MG63 (cell line): ENCODE data around the gene METTL15. TPM values are rescaled to one million over a fixed set of nuclear protein-coding genes. Genes with fewer than 3 reads are reported as not detected.
"Not testable (repeated sequence)": the region's sequence is repeated elsewhere in the genome, so short reads cannot be mapped to it uniquely, and the experiment has no call there.

Source experiments
- DNase-seq: peaks from one replicate; pipeline ENCODE4 v3.0.0-alpha.2; 2020
- H3K27me3 ChIP-seq: fragments of 250-450 bp; sonication (Bioruptor Pico); 2 replicates; pipeline ENCODE4 v1.5.1; 2020; ENCODE audit warnings: mild to moderate bottlenecking, moderate library complexity
- H3K36me3 ChIP-seq: fragments of 250-450 bp; sonication (Bioruptor Pico); 2 replicates; pipeline ENCODE4 v1.5.1; 2020; ENCODE audit warnings: mild to moderate bottlenecking, moderate library complexity
- H3K4me3 ChIP-seq: fragments of 250-450 bp; sonication (Bioruptor Pico); 2 replicates; pipeline ENCODE4 v1.5.1; 2020; ENCODE audit warnings: mild to moderate bottlenecking, moderate library complexity
- H3K9me3 ChIP-seq: fragments of 250-450 bp; sonication (Bioruptor Pico); 2 replicates; pipeline ENCODE4 v1.5.1; 2020; ENCODE audit warnings: mild to moderate bottlenecking, moderate library complexity
- total RNA-seq: library from RNA; depleted of rRNA; stranded (reverse); fragments of >200 nt; shearing (Covaris generic); gene quantifications from 2 replicates; pipeline ENCODE4 v1.2.3, GENCODE V29; 2014; ENCODE audit warnings: low replicate concordance

The METTL15 gene
- total RNA-seq, 1 experiment from 2014 or later: 20.6 TPM

DNA sequence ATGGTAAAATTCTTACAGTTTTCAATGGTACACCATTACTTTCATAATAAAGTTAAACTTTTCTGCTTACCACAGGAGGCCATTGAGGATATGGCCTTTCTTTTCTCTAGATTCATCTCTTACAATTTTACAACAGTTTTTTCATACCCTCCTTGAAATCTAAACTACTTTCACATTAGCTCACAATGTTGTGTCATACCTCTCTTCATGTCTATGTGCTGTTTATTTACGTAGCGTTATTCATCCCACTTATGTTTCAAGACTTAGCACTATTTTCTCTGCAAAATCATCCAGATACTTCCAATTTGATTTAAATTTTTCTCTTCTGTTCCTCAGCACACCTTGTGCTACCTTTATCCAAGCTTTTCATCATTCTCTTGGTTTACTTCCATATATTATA, 123.3 kb downstream of the METTL15 start:
- Histone ChIP-seq H3K36me3 (peaks cover 8% of the 10 kb centered on the region), H3K27me3 (no peaks in the 10 kb centered on the region), H3K4me3 (no peak overlapping the region), H3K9me3 (peaks cover 9% of the 10 kb centered on the region)
- DNase-seq: no peak

DNA sequence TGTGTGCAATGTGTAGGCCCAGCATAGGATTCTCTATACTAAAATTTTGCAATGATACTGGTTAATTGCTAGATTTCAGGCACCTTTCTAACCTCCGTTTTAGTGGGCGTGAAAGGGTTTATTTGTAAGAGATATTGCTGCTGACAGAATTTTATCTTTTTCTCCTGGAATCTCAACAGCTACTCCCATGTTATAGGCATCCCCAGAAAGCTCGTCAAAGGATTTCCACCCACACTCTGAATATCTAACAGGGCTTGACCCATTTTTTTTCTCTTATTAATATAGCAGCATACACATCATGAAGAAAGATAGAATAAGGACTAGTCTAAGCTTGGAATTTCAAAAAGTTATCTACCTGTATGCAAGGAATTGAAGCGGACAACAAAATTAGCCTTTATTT, 124.5 kb downstream of the METTL15 start:
- H3K9me3 ChIP-seq: peaks cover 9% of the 10 kb centered on the region

DNA sequence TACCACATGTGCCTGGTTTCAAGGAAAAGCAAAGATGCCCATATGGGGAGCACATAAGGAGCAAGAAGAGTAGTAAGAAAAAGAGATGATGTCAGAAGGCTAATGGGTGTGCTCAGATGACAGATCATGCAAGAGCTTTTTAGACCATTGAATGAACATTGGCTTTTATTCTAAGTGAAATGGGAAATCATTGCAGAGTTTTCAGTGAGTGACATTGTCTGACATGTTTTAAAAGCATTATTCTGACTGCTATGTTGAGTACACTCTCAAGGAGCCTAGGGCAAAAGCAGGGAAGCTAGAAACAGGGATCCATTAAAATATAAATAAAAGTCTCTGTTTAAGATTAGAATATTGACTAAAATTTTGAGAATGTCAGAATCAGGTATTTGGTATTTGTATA, 133.6 kb downstream of the METTL15 start:
- peaks cover 2% of the 10 kb centered on the region; the same call in 1 of the 2 replicates for H3K36me3 ChIP-seq
- no peaks in the 10 kb centered on the region for H3K27me3 ChIP-seq
- H3K9me3 ChIP-seq: no peaks in the 10 kb centered on the region
- no peak overlapping the region for H3K4me3 ChIP-seq
- no peak for DNase-seq

More for the DNA sequence above, 124.5 kb downstream of the METTL15 start:
- DNase-seq: no peak
- H3K4me3 ChIP-seq: no peak overlapping the region
- H3K27me3 ChIP-seq: no peaks in the 10 kb centered on the region
- H3K36me3 ChIP-seq: peaks cover 8% of the 10 kb centered on the region

DNA sequence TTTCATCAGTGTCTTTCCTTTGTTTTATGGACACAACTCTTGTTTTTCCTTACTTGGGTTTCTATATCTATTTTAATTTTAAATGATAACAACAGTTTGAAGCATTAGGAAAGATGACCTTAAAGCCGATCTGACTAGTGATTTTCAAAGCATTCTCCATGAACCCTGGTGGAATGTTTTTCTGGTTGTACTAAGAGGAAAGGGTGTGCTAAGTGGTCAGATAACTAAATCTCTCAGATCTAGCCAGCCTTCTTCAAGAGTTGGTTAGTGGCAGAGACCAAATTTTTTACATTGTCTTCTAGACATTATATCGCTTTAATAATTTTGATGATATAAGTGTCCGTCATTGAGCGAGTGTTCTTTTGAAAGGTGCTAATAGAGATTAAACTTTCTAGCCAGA, 134.4 kb downstream of the METTL15 start:
- Histone ChIP-seq H3K4me3 (no peak overlapping the region), H3K27me3 (no peaks in the 10 kb centered on the region), H3K9me3 (no peaks in the 10 kb centered on the region), H3K36me3 (peaks cover 2% of the 10 kb centered on the region; the same call in 1 of the 2 replicates)
- DNase-seq: no peak

DNA sequence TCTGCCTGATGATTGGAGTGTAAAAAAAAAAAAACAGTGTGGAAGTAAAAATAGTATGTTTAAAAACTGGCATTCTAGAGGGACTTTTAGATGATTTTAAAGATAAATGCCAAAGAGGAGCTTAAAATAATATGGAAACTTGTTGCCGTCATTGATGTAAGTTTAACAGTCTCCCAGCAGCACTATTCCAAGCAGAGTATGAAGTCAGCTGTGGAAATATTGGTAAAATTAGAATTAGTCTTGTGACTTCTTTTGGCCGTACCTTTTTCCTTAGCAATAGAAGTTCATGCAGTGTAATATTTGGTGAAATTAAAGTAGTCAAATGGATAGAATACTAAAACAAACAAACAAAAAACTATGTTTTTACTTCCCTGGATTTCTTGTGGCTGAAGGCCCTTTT, 134.9 kb downstream of the METTL15 start:
- Histone ChIP-seq H3K27me3 (no peaks in the 10 kb centered on the region), H3K36me3 (peaks cover 2% of the 10 kb centered on the region; the same call in 1 of the 2 replicates), H3K4me3 (no peak overlapping the region), H3K9me3 (no peaks in the 10 kb centered on the region)
- DNase-seq: no peak

DNA sequence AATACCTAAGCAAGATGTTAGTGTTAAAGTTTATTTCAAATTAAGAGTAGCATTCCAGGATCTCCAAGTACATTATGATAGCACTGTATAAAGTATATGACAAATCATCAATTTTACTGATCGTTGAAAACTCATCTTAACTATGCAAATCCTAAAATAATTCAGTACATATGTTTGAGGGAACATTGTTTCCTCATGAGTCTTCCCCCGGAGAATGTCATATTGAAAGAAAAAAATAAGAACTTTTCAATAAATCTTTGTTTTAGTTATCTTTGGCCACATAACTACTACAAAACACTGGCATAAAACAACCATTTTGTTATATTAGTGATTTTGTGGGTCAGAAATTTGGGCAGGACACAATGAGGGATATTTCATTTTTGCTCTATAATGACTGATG, 135.4 kb downstream of the METTL15 start:
- H3K4me3 ChIP-seq: no peak overlapping the region
- peaks cover 2% of the 10 kb centered on the region; the same call in 1 of the 2 replicates for H3K36me3 ChIP-seq
- H3K9me3 ChIP-seq: no peaks in the 10 kb centered on the region
- no peaks in the 10 kb centered on the region for H3K27me3 ChIP-seq
- no peak for DNase-seq

DNA sequence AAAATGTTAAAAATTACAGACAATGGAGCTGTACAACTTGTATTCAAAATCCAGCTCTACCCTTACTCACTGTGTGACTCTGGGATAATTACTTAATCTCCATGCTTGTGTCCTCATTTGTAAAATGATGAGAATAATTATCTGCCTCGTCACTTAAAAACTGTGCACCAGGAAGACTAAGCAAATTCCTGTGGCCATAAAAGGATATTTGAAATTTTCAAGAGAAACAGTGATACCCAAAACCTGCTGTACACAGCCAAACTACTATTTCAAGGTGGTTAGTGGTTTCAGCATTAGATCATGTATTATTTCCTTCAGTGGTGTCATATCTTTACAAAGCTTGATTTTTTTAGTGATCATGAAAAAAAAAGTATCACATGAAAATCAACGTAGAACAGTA, 136.9 kb downstream of the METTL15 start:
- no peak for DNase-seq
- peaks cover 2% of the 10 kb centered on the region; the same call in 1 of the 2 replicates for H3K36me3 ChIP-seq

DNA sequence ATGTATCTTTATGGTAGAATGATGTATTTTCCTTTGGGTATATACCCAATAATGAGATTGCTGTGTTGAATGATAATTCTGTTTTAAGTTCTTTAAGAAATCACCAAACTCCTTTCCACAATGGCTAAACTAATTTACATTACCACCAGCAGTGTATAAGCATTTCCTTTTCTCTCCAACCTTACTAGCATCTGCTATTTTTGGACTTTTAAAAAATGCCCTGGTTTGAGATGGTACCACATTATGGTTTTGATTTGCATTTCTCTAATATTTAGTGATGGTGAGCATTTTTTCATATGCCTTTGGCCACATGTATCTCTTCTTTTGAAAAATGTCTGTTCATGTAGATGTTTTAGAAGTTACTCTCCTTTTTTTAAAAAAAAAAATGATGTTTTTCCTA, 142.0 kb downstream of the METTL15 start:
- Histone ChIP-seq H3K9me3 (peaks cover 7% of the 10 kb centered on the region; the same call in 1 of the 2 replicates), H3K4me3 (no peak overlapping the region), H3K27me3 (no peaks in the 10 kb centered on the region), H3K36me3 (peaks cover 2% of the 10 kb centered on the region; the same call in 1 of the 2 replicates)
- DNase-seq: no peak

More for the DNA sequence above, 136.9 kb downstream of the METTL15 start:
- Histone ChIP-seq H3K9me3 (peaks cover 2% of the 10 kb centered on the region; the same call in 1 of the 2 replicates), H3K4me3 (no peak overlapping the region), H3K27me3 (no peaks in the 10 kb centered on the region)

DNA sequence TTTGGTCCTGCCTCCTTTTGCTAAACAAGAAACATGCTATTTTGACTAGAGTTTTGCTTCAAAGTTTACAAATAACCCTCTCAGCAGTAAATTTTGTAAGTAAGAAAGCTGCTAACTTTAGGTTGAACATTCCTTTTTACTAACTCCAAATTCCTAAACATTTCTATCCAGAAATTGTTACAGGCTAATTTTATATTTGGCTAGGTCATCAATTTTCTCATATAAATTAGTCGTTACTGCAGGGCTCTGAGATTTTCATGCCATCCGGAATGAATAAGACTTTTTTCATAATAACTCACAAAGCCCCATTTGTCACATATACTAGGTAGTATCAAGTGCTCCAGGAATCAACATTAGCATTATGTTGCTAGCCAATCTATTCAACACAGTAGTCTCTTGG, 143.1 kb downstream of the METTL15 start:
- Histone ChIP-seq H3K36me3 (peaks cover 5% of the 10 kb centered on the region; the same call in 1 of the 2 replicates), H3K9me3 (peaks cover 15% of the 10 kb centered on the region), H3K4me3 (no peak overlapping the region), H3K27me3 (no peaks in the 10 kb centered on the region)
- DNase-seq: no peak

DNA sequence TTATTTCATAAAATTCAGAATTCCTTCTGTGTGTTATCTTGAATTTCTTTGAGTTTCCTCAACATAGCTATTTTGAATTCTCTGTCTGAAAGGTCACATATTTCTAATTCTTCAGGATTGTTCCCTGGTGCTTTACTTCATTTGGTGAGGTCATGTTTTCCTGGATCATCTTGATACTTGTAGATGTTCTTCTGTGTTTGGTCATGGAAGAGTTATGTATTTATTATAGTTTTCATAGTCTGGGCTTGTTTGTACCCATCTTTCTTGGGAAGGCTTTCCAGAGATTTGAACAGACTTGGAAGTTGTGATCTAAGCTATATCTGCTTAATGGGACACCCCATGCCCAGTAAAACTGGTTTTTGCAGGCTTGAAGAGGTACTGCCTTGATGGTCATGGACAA, 149.6 kb downstream of the METTL15 start:
- Histone ChIP-seq H3K27me3 (no peaks in the 10 kb centered on the region), H3K9me3 (peaks cover 28% of the 10 kb centered on the region), H3K36me3 (peaks cover 13% of the 10 kb centered on the region; the same call in 1 of the 2 replicates), H3K4me3 (no peak overlapping the region)
- DNase-seq: no peak

DNA sequence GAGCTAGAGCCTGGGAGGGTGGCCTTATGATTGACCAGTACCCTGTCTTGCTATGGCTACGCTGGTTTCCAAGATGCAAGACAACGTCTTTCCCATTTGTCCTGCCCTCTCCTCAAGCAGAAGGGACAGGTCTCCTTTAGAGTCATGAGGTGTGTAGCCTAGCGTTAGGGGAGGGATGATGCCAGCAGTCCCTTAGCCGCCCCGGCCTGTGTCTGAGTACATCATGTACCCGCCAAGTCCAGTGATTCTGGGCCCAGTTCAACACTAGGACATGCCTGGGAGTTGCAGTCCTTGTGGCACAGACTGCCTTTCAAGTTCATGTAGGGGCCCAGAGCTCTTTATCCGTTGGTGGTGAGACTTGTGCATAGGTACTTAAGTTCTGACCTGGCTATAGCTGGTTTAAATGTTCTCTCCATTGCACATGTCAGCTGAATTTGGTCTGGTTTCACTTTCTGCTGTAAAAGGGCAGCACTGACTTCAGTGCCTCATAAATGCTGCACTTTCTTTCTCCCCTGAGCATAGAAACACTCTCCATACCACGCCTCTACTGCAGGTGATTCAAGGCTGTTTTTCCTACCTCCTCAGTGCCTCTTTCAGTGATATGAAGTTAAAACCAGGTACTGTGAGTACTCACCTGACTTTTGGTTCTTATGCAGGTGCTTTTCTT, 151.1 kb downstream of the METTL15 start:
- Histone ChIP-seq H3K27me3 (no peaks in the 10 kb centered on the region), H3K36me3 (peaks cover 13% of the 10 kb centered on the region; the same call in 1 of the 2 replicates), H3K9me3 (peaks cover 28% of the 10 kb centered on the region), H3K4me3 (no peak overlapping the region)
- no peak for DNase-seq

DNA sequence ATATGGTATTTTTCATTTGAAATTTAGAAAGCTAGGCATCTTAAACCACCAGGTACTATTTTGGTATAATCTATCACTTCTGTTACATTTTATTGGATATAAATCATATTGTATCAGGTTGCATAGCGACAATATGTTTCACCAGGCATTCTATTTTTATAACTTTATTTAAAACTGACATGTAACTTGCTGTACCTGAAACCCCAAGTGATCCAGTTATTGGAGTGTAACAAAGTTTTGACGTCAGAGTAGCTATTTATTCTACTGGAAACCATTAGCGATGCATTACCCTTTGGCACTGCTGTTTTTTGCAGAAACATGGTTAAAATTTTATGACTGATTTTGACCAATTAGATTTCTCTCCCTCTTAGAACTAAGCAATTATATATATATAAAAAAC, 160.7 kb downstream of the METTL15 start:
- H3K4me3 ChIP-seq: no peak overlapping the region
- no peaks in the 10 kb centered on the region for H3K27me3 ChIP-seq
- DNase-seq: no peak
- peaks cover 7% of the 10 kb centered on the region for H3K36me3 ChIP-seq
- peaks cover 5% of the 10 kb centered on the region for H3K9me3 ChIP-seq

DNA sequence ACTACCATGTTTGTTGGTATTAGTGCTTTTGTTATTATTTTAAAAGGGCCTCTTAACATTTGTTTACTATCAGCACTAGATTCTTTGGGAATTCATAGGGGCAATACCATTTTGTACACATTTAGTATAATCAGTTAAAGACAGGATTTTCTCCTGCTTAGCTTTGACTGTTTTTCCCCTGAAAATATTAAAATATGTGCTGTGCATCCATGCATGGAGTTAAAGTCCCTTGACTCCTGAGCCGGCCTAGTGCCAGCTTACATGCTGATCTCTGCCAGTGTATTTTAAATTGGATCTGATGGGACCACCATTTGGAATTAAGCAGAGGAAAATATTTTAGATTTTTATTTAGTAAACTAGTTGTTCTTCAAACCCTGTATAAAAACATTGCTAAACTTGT, 161.4 kb downstream of the METTL15 start:
- Histone ChIP-seq H3K9me3 (peaks cover 5% of the 10 kb centered on the region), H3K4me3 (no peak overlapping the region), H3K36me3 (peaks cover 7% of the 10 kb centered on the region), H3K27me3 (no peaks in the 10 kb centered on the region)
- DNase-seq: no peak

DNA sequence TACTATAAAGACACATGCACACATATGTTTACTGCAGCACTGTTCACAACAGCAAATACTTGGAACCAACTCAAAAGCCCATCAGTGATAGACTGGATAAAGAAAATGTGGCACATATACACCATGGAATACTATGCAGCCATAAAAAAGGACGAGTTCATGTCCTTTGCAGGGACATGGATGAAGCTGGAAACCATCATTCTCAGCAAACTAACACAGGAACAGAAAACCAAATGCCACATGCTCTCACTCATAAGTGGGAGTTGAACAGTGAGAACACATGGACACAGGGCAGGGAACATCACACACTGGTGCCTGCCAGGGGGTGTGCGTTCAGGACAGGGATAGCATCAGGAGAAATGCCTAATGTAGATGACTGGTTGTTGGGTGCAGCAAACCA, 164.1 kb downstream of the METTL15 start:
- H3K36me3 ChIP-seq, DNase-seq, H3K27me3 ChIP-seq, H3K9me3 ChIP-seq, H3K4me3 ChIP-seq: not testable (repeated sequence)

DNA sequence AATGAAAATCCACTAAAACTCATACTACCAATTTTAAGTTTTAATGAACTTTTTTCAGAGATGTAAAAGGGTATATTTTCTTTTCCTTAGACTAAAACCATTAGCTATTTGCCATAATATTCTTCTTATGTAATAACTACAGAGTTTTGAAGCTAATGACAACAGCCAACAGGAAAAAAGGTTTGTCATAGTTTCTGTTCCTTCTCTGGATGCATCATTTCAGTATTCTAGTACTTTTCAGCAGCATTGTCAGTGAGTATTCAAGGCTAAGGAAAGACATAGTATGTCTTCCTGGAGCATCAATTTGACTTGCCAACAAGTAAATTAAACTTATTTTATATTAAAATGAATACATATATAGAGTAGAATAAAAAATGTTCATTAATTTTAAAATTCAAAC, 166.0 kb downstream of the METTL15 start:
- H3K9me3 ChIP-seq: peaks cover 6% of the 10 kb centered on the region
- H3K36me3 ChIP-seq: peaks cover 2% of the 10 kb centered on the region
- H3K4me3 ChIP-seq: no peak overlapping the region
- no peaks in the 10 kb centered on the region for H3K27me3 ChIP-seq
- no peak for DNase-seq

DNA sequence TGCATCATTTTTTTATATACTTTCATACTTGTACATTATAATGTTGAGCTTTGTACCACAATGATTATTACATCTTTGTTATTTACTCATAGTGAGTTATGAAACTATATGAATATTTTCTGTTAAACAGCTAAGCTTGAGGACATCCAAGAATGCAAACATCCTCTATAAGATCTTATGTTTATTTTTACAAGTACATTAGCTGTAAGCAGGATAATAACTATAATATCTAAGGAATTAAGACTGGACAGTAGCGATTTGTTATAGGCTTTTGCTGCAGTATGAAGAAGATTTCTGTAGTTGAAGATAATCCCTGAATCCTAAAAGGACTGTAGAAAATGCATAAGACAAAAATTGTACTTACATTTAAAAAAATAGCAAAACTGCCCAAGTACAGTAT, 176.0 kb downstream of the METTL15 start:
- H3K9me3 ChIP-seq: no peaks in the 10 kb centered on the region; the same call in 1 of the 2 replicates
- no peaks in the 10 kb centered on the region; the same call in 1 of the 2 replicates for H3K36me3 ChIP-seq
- no peak overlapping the region for H3K4me3 ChIP-seq
- no peak for DNase-seq
- H3K27me3 ChIP-seq: no peaks in the 10 kb centered on the region

DNA sequence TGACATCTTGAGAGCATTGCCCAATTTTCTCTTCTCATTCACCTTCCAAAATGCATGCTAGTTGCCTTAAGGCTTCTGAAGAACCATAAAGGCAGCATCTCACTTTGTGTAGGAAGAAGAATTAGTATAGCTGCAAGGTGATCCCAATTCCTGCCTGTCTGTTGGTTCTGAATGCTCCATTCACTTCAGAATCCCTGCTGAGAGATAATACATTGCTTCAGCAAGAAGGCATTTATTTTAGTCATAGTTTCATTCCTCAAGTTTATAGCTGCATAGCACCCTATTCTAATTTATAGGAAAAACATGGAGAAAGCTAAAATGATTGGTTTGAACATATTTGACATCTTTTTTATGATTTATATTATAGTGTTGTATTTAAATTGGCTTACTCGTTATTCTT, 181.3 kb downstream of the METTL15 start:
- H3K9me3 ChIP-seq: no peaks in the 10 kb centered on the region; the same call in 1 of the 2 replicates
- H3K36me3 ChIP-seq: peaks cover 12% of the 10 kb centered on the region
- DNase-seq: no peak

DNA sequence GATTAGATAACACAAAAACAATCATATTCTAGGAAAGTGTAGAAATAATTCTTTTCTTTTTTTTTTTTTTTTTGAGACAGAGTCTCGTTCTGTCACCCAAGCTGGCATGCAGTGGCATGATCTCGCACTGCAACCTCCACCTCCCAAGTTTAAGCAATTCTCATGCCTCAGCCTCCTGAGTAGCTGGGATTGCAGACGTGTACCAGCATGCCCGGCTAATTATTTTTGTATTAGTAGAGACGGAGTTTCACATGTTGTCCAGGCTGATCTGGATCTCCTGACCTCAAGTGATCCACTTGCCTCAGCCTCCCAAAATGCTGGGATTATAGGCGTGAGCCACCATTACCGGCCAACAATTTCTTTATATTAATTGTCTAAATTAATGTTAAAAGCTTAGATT, 182.8 kb downstream of the METTL15 start:
- not testable (repeated sequence) for H3K27me3 ChIP-seq, DNase-seq
- H3K36me3 ChIP-seq: peaks cover 12% of the 10 kb centered on the region

More for the DNA sequence above, 181.3 kb downstream of the METTL15 start:
- Histone ChIP-seq H3K4me3 (no peak overlapping the region), H3K27me3 (no peaks in the 10 kb centered on the region)

More for the DNA sequence above, 182.8 kb downstream of the METTL15 start:
- not testable (repeated sequence) for H3K9me3 ChIP-seq, H3K4me3 ChIP-seq
